ENCODE data around the gene CDC6. TPM values are rescaled to one million over a fixed set of nuclear protein-coding genes. Genes with fewer than 3 reads are reported as not detected.

CDC6 gene
- total RNA-seq, 1 experiment from 2014 or later, result 96.8 TPM

DNA sequence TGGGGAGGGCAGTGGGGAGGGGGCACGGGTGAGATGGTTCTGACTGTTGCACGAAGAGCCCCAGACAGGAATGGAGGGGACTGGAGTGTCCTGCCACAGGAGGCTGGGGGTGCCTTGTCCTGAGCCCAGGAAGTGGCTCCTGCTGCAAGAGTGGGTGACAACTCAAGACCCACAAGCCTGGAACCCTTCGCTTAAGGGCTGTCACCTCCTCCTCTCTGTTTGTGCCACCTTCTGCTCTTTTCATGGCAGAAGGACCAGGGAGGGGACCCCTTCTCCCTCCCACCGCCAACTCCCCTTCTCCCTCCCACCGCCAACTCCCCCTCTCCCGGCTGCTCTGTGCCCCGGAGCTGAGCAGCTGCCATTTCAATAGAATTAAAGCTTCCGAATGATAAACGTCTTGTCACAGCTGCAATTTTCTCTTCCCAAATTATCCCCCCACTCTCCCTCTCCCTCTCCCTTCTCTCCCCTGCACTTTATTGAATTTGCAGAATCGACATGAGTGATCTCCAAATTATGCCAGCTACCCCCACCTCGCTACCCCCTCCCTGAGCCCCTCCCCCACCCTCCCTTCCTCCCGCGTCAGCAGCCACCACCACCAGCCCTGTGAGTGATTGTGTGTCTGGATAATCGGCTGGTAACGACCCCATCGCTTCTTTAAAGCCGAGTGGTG, 63.1 kb downstream of the CDC6 start:
- ChIA-PET POLR2A (interaction anchor here (1.1 to 4.7 kb wide), 2 partner anchors 35 to 41 kb away, joined by 5 to 24 read pairs; no protein-coding TSS in a partner anchor), CTCF (interaction anchor here (0.6 to 15.7 kb wide), 4 partner anchors 10 to 1298 kb away, joined by 3 to 396 read pairs (median 4); partner anchors contain the start of gene RARA)
- DNase-seq (ENCODE audit: unreplicated experiment), result no peak
- no peaks in the 10 kb centered on the region for H3K27me3 Mint-ChIP-seq (ENCODE audit: insufficient read depth, unreplicated experiment)
- intact Hi-C loops (cut with micrococcal nuclease), result no loop called here
- no peak overlapping the region for H3K4me3 Mint-ChIP-seq (ENCODE audit: unreplicated experiment)
- no TSS peak for BruUV-seq (replicated peaks)
- H3K36me3 Mint-ChIP-seq (ENCODE audit: insufficient read depth, unreplicated experiment), result peaks cover 22% of the 10 kb centered on the region
- TF ChIP-seq, protein P1, sequence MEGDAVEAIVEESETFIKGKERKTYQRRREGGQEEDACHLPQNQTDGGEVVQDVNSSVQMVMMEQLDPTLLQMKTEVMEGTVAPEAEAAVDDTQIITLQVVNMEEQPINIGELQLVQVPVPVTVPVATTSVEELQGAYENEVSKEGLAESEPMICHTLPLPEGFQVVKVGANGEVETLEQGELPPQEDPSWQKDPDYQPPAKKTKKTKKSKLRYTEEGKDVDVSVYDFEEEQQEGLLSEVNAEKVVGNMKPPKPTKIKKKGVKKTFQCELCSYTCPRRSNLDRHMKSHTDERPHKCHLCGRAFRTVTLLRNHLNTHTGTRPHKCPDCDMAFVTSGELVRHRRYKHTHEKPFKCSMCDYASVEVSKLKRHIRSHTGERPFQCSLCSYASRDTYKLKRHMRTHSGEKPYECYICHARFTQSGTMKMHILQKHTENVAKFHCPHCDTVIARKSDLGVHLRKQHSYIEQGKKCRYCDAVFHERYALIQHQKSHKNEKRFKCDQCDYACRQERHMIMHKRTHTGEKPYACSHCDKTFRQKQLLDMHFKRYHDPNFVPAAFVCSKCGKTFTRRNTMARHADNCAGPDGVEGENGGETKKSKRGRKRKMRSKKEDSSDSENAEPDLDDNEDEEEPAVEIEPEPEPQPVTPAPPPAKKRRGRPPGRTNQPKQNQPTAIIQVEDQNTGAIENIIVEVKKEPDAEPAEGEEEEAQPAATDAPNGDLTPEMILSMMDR (IDR thresholded peaks at IDR 0.05; ENCODE audit: unreplicated experiment), result no peak
- no peaks in the 10 kb centered on the region for H3K9me3 Mint-ChIP-seq (ENCODE audit: unreplicated experiment)
- peaks cover 37% of the 10 kb centered on the region for H3K4me1 Mint-ChIP-seq (ENCODE audit: insufficient read depth, unreplicated experiment)
- H3K27ac Mint-ChIP-seq (ENCODE audit: low read depth, unreplicated experiment), result no peak overlapping the region

DNA sequence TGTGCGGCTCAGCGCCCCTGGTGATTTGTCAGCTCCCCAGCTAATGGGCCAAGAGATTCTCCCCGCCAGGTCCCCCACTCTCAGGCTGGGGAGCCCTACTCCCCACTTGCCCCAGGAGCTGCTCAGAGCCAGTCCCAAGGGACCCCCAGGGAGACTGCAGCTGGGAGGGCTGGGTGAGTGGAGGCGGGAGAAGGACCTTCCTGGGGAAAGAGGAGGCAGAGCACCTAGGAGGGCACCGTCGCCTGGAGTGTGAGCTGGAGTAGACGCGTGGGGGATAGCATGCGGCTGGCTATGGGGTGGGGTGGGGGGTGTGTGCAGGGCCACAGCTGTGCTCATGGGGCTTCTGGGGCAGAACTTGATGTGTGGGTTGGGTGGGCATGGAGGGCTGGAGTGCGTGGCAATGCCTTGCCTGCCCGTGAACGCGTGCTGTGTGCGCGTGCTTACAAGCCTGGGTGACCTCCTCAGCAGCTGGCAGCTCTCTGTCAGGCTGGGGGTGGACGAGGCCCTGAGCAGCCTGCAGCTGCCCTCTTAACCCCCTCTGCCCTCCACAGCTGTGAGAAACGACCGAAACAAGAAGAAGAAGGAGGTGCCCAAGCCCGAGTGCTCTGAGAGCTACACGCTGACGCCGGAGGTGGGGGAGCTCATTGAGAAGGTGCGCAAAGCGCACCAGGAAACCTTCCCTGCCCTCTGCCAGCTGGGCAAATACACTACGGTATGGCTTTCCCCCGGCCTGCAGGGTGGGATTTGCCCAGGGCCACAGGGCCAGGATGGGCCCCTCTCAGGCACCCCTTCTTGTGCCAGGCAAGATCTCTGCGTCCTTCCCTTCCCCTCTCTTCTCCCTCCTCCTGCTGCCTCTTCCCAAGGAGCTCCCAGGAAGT, 63.9 kb downstream of the CDC6 start:
- BruUV-seq (replicated peaks), result no TSS peak
- Mint-ChIP-seq H3K4me3 (ENCODE audit: unreplicated experiment) (no peak overlapping the region), H3K4me1 (ENCODE audit: insufficient read depth, unreplicated experiment) (peaks cover 30% of the 10 kb centered on the region), H3K27ac (ENCODE audit: low read depth, unreplicated experiment) (no peak overlapping the region), H3K27me3 (ENCODE audit: insufficient read depth, unreplicated experiment) (no peaks in the 10 kb centered on the region), H3K9me3 (ENCODE audit: unreplicated experiment) (no peaks in the 10 kb centered on the region), H3K36me3 (ENCODE audit: insufficient read depth, unreplicated experiment) (peaks cover 27% of the 10 kb centered on the region)
- CTCF ChIA-PET, result interaction anchor here (0.6 to 15.7 kb wide), 9 partner anchors 9 to 1298 kb away, joined by 3 to 396 read pairs (median 4); partner anchors contain the start of gene RARA
- TF ChIP-seq, protein P1 (IDR thresholded peaks at IDR 0.05; ENCODE audit: unreplicated experiment), result no peak
- POLR2A ChIA-PET, result interaction anchor here (0.6 to 4.7 kb wide), 5 partner anchors 36 to 238 kb away, joined by 3 to 24 read pairs (median 3); no protein-coding TSS in a partner anchor
- intact Hi-C loops (cut with micrococcal nuclease), result no loop called here
- DNase-seq (ENCODE audit: unreplicated experiment), result no peak

DNA sequence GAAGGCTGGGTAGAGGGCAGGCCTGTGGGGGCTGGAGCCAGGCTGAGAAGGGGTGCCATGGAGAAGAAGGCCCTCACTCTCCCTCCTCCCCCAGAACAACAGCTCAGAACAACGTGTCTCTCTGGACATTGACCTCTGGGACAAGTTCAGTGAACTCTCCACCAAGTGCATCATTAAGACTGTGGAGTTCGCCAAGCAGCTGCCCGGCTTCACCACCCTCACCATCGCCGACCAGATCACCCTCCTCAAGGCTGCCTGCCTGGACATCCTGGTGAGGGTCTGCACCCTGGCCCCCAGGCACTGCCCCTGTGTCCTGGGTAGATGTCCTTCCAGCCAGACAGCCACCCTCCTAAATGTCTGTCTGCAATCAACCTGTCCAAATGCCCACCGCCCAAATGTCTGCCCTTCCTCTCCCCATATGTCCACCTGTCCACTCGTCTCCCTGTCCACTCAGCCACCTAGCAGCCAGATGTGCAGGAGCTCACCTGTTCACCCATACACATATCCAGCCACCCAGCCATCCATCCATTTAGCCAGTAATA, 64.6 kb downstream of the CDC6 start:
- ChIA-PET CTCF (interaction anchor here (0.6 to 15.7 kb wide), 7 partner anchors 8 to 208 kb away, joined by 3 to 396 read pairs (median 4); partner anchors contain the start of gene RARA), POLR2A (interaction anchor here (0.6 to 1.0 kb wide), 4 partner anchors 40 to 239 kb away, joined by 3 to 5 read pairs (median 3); no protein-coding TSS in a partner anchor)
- Mint-ChIP-seq H3K36me3 (ENCODE audit: insufficient read depth, unreplicated experiment) (peaks cover 29% of the 10 kb centered on the region), H3K9me3 (ENCODE audit: unreplicated experiment) (no peaks in the 10 kb centered on the region), H3K27me3 (ENCODE audit: insufficient read depth, unreplicated experiment) (no peaks in the 10 kb centered on the region), H3K4me3 (ENCODE audit: unreplicated experiment) (no peak overlapping the region), H3K27ac (ENCODE audit: low read depth, unreplicated experiment) (no peak overlapping the region), H3K4me1 (ENCODE audit: insufficient read depth, unreplicated experiment) (peaks cover 25% of the 10 kb centered on the region)
- TF ChIP-seq, protein P1 (IDR thresholded peaks at IDR 0.05; ENCODE audit: unreplicated experiment), result no peak
- BruUV-seq (replicated peaks), result no TSS peak
- intact Hi-C loops (cut with micrococcal nuclease), result no loop called here
- no peak for DNase-seq (ENCODE audit: unreplicated experiment)

Data from MCF 10A (cell line).